ELR (cell line): ENCODE results near the gene TECTB.

Experiments used
- DNase-seq: peaks from one replicate; pipeline ENCODE4 v3.0.0-alpha.2; 2015; ENCODE audit warnings: low read depth

Gene TECTB

GRCh38 chr10:112347709-112348671 lies 64.8 kb downstream of the TECTB start:
- DNase-seq: no peak

GRCh38 chr10:112348759-112349158 lies 65.6 kb downstream of the TECTB start:
- DNase-seq: no peak

- DNase-seq: no peak
Measured at GRCh38 chr10:112349521-112350085, 66.4 kb downstream of the TECTB start.

DNA sequence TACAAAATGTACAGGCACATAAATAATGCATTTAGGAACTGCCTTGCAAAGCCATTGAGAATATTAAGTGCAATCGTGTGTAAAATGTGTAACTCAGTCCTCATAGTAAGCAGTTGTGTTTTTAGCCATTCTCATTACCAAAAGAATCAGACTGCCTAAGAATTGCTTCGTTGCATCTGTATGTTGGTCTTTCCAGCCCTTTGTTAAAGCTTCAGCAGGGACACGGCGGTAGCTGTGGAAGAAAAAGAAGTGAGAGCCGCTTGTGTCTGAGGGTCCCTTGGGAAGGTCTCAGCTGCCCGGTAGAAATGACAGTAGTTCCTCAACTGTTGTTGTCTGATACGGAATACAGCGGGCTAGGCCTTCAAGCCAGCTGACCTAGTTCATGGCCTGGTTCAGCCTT lies 67.9 kb downstream of the TECTB start:
- no peak for DNase-seq

DNA sequence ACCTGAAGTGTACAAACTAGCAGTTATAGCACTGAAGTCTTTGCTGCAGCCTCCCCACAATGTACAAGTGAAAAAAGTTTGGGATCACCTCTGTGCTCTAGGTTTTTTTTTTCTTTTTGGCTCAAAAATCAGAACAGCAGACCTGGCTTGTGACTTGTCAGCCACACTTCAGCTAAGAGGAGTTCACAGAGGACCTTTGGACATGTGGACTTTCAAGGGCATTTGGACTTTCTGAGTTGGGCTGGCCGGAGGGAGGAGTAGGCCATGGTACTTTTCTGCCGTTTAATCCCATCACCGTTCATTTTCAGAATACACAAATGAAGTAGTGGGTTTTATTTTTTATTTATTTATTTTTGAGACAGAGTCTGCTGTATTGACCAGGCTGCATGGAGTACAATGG lies 68.8 kb downstream of the TECTB start:
- no peak for DNase-seq

DNA sequence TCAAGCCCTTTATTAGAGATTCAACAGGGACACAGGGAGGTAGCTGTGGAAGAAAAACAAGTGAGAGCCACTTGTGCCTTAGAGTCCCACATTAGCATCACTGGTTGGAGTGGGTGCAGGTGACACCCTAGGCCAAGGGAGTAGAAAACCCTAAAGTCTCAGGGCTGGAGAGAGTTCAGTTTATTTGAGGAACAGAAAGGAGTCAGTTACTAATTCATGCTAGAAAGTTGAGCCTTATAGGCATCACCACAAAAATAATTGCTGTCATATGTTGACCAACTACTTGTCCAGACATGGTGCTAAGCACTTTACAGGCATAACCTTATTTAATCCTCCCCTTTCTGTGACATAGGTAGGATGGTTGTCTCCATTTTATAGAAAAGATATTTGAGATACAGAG lies 69.8 kb downstream of the TECTB start:
- DNase-seq: no peak
